ENCODE measurements around the gene C2CD3. TPM values are rescaled to one million over a fixed set of nuclear protein-coding genes. Genes with fewer than 3 reads are reported as not detected.

The C2CD3 gene
- total RNA-seq, 4 donors from 2014 or later, result 16.8 to 50.3 (median 29.0) TPM

GRCh38 chr11:74007691-74008372 is 163.0 kb downstream of the C2CD3 start:
- no peak for TF ChIP-seq CTCF (IDR thresholded peaks at IDR 0.05)
- no peak for TF ChIP-seq POLR2A (IDR thresholded peaks at IDR 0.05)
- Histone ChIP-seq H3K27me3 (no peaks in the 10 kb centered on the region), H3K36me3 (peaks cover 0 to 4% (median 0%) of the 10 kb centered on the region in 3 donors), H3K4me1 (peaks cover 0 to 16% (median 10%) of the 10 kb centered on the region in 4 donors), H3K27ac (no peak overlapping the region), H3K4me3 (no peak overlapping the region), H3K9me3 (no peaks in the 10 kb centered on the region)
- peak in 1 of 3 donors; percentile 37 for DNase-seq

GRCh38 chr11:74006743-74007304 is 164.0 kb downstream of the C2CD3 start:
- Histone ChIP-seq H3K9me3 (no peaks in the 10 kb centered on the region), H3K4me1 (peaks cover 0 to 16% (median 10%) of the 10 kb centered on the region in 4 donors), H3K27ac (no peak overlapping the region), H3K4me3 (no peak overlapping the region), H3K27me3 (no peaks in the 10 kb centered on the region), H3K36me3 (peaks cover 0 to 7% (median 0%) of the 10 kb centered on the region in 3 donors)
- DNase-seq, result peak in 1 of 3 donors; percentile 40
- TF ChIP-seq CTCF (IDR thresholded peaks at IDR 0.05) (no peak), POLR2A (IDR thresholded peaks at IDR 0.05) (no peak)

GRCh38 chr11:74005721-74006517 is 164.9 kb downstream of the C2CD3 start:
- H3K27ac ChIP-seq, result peak overlapping the region in 1 of 4 donors; percentile 27

GRCh38 chr11:74004759-74005615 is 165.8 kb downstream of the C2CD3 start:
- Histone ChIP-seq H3K36me3 (peaks cover 0 to 7% (median 0%) of the 10 kb centered on the region in 3 donors), H3K4me3 (no peak overlapping the region), H3K4me1 (peaks cover 0 to 3% (median 0%) of the 10 kb centered on the region in 4 donors), H3K27ac (peak overlapping the region in 1 of 4 donors; percentile 27), H3K9me3 (no peaks in the 10 kb centered on the region), H3K27me3 (no peaks in the 10 kb centered on the region)
- TF ChIP-seq CTCF (IDR thresholded peaks at IDR 0.05), result no peak
- no peak for TF ChIP-seq POLR2A (IDR thresholded peaks at IDR 0.05)
- peak in 2 of 3 donors; percentile 68 to 93 for DNase-seq

More at GRCh38 chr11:74005721-74006517, 164.9 kb downstream of the C2CD3 start:
- peak in 1 of 3 donors; percentile 38 for DNase-seq
- Histone ChIP-seq H3K27me3 (no peaks in the 10 kb centered on the region), H3K9me3 (no peaks in the 10 kb centered on the region), H3K36me3 (peaks cover 0 to 7% (median 0%) of the 10 kb centered on the region in 3 donors), H3K4me1 (peaks cover 0 to 9% (median 7%) of the 10 kb centered on the region in 4 donors), H3K4me3 (no peak overlapping the region)
- TF ChIP-seq POLR2A (IDR thresholded peaks at IDR 0.05), result no peak
- TF ChIP-seq CTCF (IDR thresholded peaks at IDR 0.05), result no peak
